PC-3 (cell line): Measurements from ENCODE around the gene FGD5.

Experiments
- EZH2phosphoT487 ChIP-seq: fragments of 300-600 bp; sonication (generic); IDR thresholded peaks from 2 replicates; pipeline ENCODE4 v1.6.1; 2018; ENCODE audit warnings: mild to moderate bottlenecking, antibody characterized with exemption, low read length, borderline replicate concordance
- TF ChIP-seq, protein P1 (sequence below): fragments of 300-600 bp; sonication (generic); conservative IDR thresholded peaks from 2 replicates; pipeline ENCODE4 v1.5.1; 2017; ENCODE audit warnings: antibody characterized with exemption, low read depth, mild to moderate bottlenecking, low read length

DNA sequence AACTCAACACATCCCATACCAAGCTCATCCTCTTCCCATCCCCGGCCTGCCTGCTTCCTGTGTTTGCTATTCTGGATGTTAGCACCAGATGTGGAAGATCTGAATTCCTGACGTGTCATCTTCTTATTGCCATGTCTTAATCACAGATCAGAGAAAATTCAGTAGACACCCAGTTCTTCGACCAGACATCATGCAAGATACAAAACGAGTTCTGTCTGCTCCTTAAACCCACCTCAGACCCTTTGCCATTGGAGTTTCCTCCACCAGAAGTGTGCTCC, 52.0 kb downstream of the FGD5 start:
- TF ChIP-seq, protein P1, sequence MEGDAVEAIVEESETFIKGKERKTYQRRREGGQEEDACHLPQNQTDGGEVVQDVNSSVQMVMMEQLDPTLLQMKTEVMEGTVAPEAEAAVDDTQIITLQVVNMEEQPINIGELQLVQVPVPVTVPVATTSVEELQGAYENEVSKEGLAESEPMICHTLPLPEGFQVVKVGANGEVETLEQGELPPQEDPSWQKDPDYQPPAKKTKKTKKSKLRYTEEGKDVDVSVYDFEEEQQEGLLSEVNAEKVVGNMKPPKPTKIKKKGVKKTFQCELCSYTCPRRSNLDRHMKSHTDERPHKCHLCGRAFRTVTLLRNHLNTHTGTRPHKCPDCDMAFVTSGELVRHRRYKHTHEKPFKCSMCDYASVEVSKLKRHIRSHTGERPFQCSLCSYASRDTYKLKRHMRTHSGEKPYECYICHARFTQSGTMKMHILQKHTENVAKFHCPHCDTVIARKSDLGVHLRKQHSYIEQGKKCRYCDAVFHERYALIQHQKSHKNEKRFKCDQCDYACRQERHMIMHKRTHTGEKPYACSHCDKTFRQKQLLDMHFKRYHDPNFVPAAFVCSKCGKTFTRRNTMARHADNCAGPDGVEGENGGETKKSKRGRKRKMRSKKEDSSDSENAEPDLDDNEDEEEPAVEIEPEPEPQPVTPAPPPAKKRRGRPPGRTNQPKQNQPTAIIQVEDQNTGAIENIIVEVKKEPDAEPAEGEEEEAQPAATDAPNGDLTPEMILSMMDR, result no peak
- TF ChIP-seq EZH2phosphoT487, result no peak
